Thyroid gland (tissue), 4 donors: Measurements from ENCODE around the gene EPB41.

ENCODE experiments used
- CTCF ChIP-seq, 6 experiments: fragments of 200-600 bp in 3 of 6; fragments of 450-650 bp in 3 of 6; sonication (generic) in 3 of 6; IDR thresholded peaks; one replicate each; pipeline ENCODE4 v1.5.1; 2016 to 2019; ENCODE audit warnings: antibody characterized with exemption in 6 of 6, mild to moderate bottlenecking in 2 of 6, inconsistent platforms in 1 of 6, moderate library complexity in 1 of 6
- POLR2A ChIP-seq, 2 donors: fragments of 450-650 bp; IDR thresholded peaks; one replicate each; pipeline ENCODE4 v1.6.1; 2017; ENCODE audit warnings: antibody characterized with exemption in 2 of 2, mild to moderate bottlenecking in 2 of 2, moderate library complexity in 1 of 2

GRCh38 chr1:28898405-28898881 lies 15.9 kb upstream of the EPB41 start:
- TF ChIP-seq CTCF (IDR thresholded peaks at IDR 0.05) (no peak), POLR2A (IDR thresholded peaks at IDR 0.05) (no peak)
